K562 (cell line): Measurements from ENCODE around the gene DCAF17. TPM values are rescaled to one million over a fixed set of nuclear protein-coding genes. Genes with fewer than 3 reads are reported as not detected.

Experiments
- CBFA2T2 ChIP-seq: fragments of 450-650 bp; conservative IDR thresholded peaks from 2 replicates; pipeline ENCODE4 v1.6.1; 2017; ENCODE audit warnings: mild to moderate bottlenecking
- CHD2 ChIP-seq: IDR thresholded peaks from 2 replicates; pipeline ENCODE4 v1.6.1; 2011; ENCODE audit warnings: low read depth, low read length
- ETV6 ChIP-seq, 3 experiments: fragments of 150-350 bp in 1 of 3; sonication (generic) in 1 of 3; formaldehyde crosslinking in 1 of 3; IDR thresholded peaks; 2 replicates each; pipeline versions ENCODE4 v1.6.1 to v1.8.0; 2014 to 2022; ENCODE audit warnings: borderline replicate concordance in 2 of 3, low read depth in 2 of 3, antibody characterized with exemption in 1 of 3, low read length in 1 of 3, mild to moderate bottlenecking in 1 of 3, missing genetic modification reagents in 1 of 3
- KDM5B ChIP-seq: fragments of 200-600 bp; sonication (generic); IDR thresholded peaks from 2 replicates; pipeline ENCODE4 v1.6.1; 2012; ENCODE audit warnings: low read depth, mild to moderate bottlenecking, moderate library complexity, low read length, control low read depth, inconsistent platforms; ENCODE audit not compliant: insufficient replicate concordance
- POLR2AphosphoS5 ChIP-seq: IDR thresholded peaks from 2 replicates; pipeline ENCODE4 v1.6.1; 2011; ENCODE audit warnings: mild to moderate bottlenecking, low read depth, low read length, moderate library complexity; ENCODE audit not compliant: control insufficient read depth, insufficient read depth
- ZKSCAN8 ChIP-seq: fragments of 200-800 bp; sonication (Bioruptor generic); IDR thresholded peaks from 2 replicates; pipeline ENCODE4 v1.6.1; 2016; ENCODE audit warnings: missing genetic modification characterization, missing compliant biosample characterization
- ZNF41 ChIP-seq: fragments of 250-450 bp; sonication (Bioruptor Pico); conservative IDR thresholded peaks from 2 replicates; pipeline ENCODE4 v1.4.0; 2020; ENCODE audit warnings: mild to moderate bottlenecking
- polyA plus RNA-seq, 8 experiments: library from polyadenylated mRNA; depleted of rRNA in 4 of 8; stranded (reverse) in 5 of 8; unstranded in 3 of 8; fragments of >200 nt; fragmentation: Nextera tagmentation in 2 of 8; fragmentation: Illumina TruSeq in 1 of 8; extraction: Ambion mirVana in 2 of 8; extraction: Trizol in 1 of 8; gene quantifications; 2 replicates each; pipeline versions ENCODE4 v1.2.1 to v1.2.3, GENCODE V29; 2011 to 2014; ENCODE audit warnings: inconsistent platforms in 1 of 8, missing spikeins in 1 of 8
- total RNA-seq, 7 experiments: library from RNA; depleted of rRNA in 6 of 7; stranded (reverse); fragments of >200 nt in 6 of 7; fragmentation: Illumina TruSeq in 2 of 7; extraction: Trizol in 2 of 7; gene quantifications; 2 replicates each; pipeline versions ENCODE4 v1.2.1 to v1.2.3, GENCODE V29; 2011 to 2021; ENCODE audit warnings: low replicate concordance in 1 of 7
- TF ChIP-seq, protein P1 (sequence below), 2 experiments: fragments of 450-650 bp in 1 of 2; sonication (generic) in 1 of 2; formaldehyde crosslinking in 1 of 2; IDR thresholded peaks; 2 replicates each; pipeline versions ENCODE4 v1.7.1 to v1.9.0; 2016 to 2022; ENCODE audit warnings: inconsistent platforms in 1 of 2, mild to moderate bottlenecking in 1 of 2, missing genetic modification reagents in 1 of 2
- TF ChIP-seq, protein P2 (sequence below): fragments of 450-650 bp; formaldehyde crosslinking; IDR thresholded peaks from 2 replicates; pipeline ENCODE4 v1.4.0; 2020; ENCODE audit warnings: mild to moderate bottlenecking, moderate library complexity
- TF ChIP-seq, protein P3 (sequence below): fragments of 450-650 bp; IDR thresholded peaks from 2 replicates; pipeline ENCODE4 v1.6.1; 2017; ENCODE audit warnings: antibody characterized with exemption

The DCAF17 gene
- total and polyA plus RNA-seq, 9 of the 15 experiments (the other 6 are each of a cell fraction or from before 2014, with no cell fraction given), result 10.0 to 38.5 (median 27.1) TPM

DNA sequence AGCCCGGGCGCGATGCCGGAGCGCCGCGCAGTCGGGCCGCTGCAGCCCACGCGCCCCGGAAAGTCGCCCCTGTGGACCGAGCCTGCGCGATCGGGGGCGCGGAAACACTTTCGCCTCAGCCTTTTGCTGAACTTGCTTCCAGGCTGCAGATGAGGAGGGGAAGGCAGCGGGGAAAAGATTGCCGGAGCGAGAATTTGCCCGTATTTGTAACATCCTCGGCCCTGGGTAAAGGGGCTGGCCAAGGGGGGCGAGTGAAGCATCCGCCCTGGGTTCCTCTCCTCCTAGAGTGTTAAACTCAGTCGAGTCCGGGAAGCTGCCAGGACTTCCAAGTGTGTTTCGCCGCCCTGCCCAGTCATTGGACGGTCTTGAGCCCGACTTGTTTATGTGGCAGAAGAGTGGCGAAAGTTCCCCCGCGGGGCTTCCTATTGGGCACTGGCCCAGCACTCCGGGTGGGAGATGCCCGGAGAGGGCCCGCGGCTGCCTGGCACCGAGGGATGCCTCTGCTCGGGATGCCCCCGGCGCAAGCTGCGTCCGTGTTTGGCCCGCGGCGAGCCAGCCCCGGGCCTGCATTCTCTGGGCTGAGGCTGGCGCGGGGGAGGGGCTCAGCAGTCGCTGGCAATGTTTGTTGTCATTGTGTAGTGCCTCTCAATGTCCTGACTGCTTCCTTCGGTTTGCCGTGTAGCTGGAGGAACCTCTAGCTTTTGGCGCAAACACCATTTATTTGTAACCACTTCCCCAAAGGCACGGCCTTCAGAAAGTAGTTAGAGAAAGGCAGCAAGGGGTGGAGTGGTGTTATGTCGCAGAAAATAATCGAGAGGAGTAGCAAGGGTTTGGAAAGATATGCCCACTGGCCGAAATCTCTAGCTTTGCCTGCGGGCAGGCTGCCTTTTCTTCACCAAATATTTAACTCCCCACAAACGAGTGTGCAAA is 89.3 kb downstream of the DCAF17 start (continued):
- TF ChIP-seq, protein P1, sequence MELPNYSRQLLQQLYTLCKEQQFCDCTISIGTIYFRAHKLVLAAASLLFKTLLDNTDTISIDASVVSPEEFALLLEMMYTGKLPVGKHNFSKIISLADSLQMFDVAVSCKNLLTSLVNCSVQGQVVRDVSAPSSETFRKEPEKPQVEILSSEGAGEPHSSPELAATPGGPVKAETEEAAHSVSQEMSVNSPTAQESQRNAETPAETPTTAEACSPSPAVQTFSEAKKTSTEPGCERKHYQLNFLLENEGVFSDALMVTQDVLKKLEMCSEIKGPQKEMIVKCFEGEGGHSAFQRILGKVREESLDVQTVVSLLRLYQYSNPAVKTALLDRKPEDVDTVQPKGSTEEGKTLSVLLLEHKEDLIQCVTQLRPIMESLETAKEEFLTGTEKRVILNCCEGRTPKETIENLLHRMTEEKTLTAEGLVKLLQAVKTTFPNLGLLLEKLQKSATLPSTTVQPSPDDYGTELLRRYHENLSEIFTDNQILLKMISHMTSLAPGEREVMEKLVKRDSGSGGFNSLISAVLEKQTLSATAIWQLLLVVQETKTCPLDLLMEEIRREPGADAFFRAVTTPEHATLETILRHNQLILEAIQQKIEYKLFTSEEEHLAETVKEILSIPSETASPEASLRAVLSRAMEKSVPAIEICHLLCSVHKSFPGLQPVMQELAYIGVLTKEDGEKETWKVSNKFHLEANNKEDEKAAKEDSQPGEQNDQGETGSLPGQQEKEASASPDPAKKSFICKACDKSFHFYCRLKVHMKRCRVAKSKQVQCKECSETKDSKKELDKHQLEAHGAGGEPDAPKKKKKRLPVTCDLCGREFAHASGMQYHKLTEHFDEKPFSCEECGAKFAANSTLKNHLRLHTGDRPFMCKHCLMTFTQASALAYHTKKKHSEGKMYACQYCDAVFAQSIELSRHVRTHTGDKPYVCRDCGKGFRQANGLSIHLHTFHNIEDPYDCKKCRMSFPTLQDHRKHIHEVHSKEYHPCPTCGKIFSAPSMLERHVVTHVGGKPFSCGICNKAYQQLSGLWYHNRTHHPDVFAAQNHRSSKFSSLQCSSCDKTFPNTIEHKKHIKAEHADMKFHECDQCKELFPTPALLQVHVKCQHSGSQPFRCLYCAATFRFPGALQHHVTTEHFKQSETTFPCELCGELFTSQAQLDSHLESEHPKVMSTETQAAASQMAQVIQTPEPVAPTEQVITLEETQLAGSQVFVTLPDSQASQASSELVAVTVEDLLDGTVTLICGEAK (IDR thresholded peaks at IDR 0.05), result 0 out of 2 replicates have a peak, but pooled peaks have one; percentile 7
- TF ChIP-seq, protein P1 (CRISPR knock-in tag; IDR thresholded peaks at IDR 0.05), result no peak
- peak; percentile 39 for TF ChIP-seq KDM5B
- TF ChIP-seq, protein P2, sequence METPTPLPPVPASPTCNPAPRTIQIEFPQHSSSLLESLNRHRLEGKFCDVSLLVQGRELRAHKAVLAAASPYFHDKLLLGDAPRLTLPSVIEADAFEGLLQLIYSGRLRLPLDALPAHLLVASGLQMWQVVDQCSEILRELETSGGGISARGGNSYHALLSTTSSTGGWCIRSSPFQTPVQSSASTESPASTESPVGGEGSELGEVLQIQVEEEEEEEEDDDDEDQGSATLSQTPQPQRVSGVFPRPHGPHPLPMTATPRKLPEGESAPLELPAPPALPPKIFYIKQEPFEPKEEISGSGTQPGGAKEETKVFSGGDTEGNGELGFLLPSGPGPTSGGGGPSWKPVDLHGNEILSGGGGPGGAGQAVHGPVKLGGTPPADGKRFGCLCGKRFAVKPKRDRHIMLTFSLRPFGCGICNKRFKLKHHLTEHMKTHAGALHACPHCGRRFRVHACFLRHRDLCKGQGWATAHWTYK, result peak; percentile 73; the same call in 1 of the 2 replicates
- TF ChIP-seq, protein P3, sequence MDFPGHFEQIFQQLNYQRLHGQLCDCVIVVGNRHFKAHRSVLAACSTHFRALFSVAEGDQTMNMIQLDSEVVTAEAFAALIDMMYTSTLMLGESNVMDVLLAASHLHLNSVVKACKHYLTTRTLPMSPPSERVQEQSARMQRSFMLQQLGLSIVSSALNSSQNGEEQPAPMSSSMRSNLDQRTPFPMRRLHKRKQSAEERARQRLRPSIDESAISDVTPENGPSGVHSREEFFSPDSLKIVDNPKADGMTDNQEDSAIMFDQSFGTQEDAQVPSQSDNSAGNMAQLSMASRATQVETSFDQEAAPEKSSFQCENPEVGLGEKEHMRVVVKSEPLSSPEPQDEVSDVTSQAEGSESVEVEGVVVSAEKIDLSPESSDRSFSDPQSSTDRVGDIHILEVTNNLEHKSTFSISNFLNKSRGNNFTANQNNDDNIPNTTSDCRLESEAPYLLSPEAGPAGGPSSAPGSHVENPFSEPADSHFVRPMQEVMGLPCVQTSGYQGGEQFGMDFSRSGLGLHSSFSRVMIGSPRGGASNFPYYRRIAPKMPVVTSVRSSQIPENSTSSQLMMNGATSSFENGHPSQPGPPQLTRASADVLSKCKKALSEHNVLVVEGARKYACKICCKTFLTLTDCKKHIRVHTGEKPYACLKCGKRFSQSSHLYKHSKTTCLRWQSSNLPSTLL, result no peak
- peak; percentile 36; the same call in 1 of the 2 replicates for TF ChIP-seq CHD2
- TF ChIP-seq POLR2AphosphoS5, result peak; percentile 27; the same call in 1 of the 2 replicates
- TF ChIP-seq ZNF41 (CRISPR knock-in tag), result no peak
- no peak for TF ChIP-seq ZKSCAN8 (CRISPR knock-in tag)
- peak in 1 of 2 experiments; percentile 14; a peak in 1 of 4 replicates for TF ChIP-seq ETV6 (IDR thresholded peaks at IDR 0.05; ENCODE audit: borderline replicate concordance in 1 of 2, low read depth in 2 of 2, low read length in 1 of 2)
- no peak for TF ChIP-seq ETV6 (CRISPR knock-in tag; IDR thresholded peaks at IDR 0.05; ENCODE audit: borderline replicate concordance)
- TF ChIP-seq CBFA2T2, result no peak
